Measurements from ENCODE around the gene EEFSEC.

Gene EEFSEC

GRCh38 chr3:128285042-128285966 lies 132.0 kb downstream of the EEFSEC start:
- no peak for DNase-seq (ENCODE audit: low read depth in 1 of 2, low spot score in 1 of 2)

- no peak for DNase-seq (ENCODE audit: low read depth in 1 of 2, low spot score in 1 of 2)
Measured at GRCh38 chr3:128285967-128286321, 132.7 kb downstream of the EEFSEC start.

- no peak for DNase-seq (ENCODE audit: low read depth in 1 of 2, low spot score in 1 of 2)
Measured at GRCh38 chr3:128286691-128287090, 133.4 kb downstream of the EEFSEC start.

- no peak for DNase-seq (ENCODE audit: low read depth in 1 of 2, low spot score in 1 of 2)
Measured at GRCh38 chr3:128287216-128287615, 133.9 kb downstream of the EEFSEC start.

GRCh38 chr3:128289534-128289933 lies 136.3 kb downstream of the EEFSEC start:
- no peak for DNase-seq (ENCODE audit: low read depth in 1 of 2, low spot score in 1 of 2)

GRCh38 chr3:128290484-128290883 lies 137.2 kb downstream of the EEFSEC start:
- DNase-seq (ENCODE audit: low read depth in 1 of 2, low spot score in 1 of 2): no peak

GRCh38 chr3:128293930-128294329 lies 140.6 kb downstream of the EEFSEC start:
- no peak for DNase-seq (ENCODE audit: low read depth in 1 of 2, low spot score in 1 of 2)

- no peak for DNase-seq (ENCODE audit: low read depth in 1 of 2, low spot score in 1 of 2)
Measured at GRCh38 chr3:128294999-128295468, 141.8 kb downstream of the EEFSEC start.

GRCh38 chr3:128296469-128297251 lies 143.4 kb downstream of the EEFSEC start:
- DNase-seq (ENCODE audit: low read depth in 1 of 2, low spot score in 1 of 2): no peak

- no peak for DNase-seq (ENCODE audit: low read depth in 1 of 2, low spot score in 1 of 2)
Measured at GRCh38 chr3:128297401-128298138, 144.3 kb downstream of the EEFSEC start.

GRCh38 chr3:128301186-128302023 lies 148.1 kb downstream of the EEFSEC start:
- DNase-seq (ENCODE audit: low read depth in 1 of 2, low spot score in 1 of 2): no peak

GRCh38 chr3:128306481-128306880 lies 153.2 kb downstream of the EEFSEC start:
- no peak for DNase-seq (ENCODE audit: low read depth in 1 of 2, low spot score in 1 of 2)

- DNase-seq (ENCODE audit: low read depth in 1 of 2, low spot score in 1 of 2): no peak
Measured at GRCh38 chr3:128307029-128307633, 153.8 kb downstream of the EEFSEC start.

GRCh38 chr3:128307781-128308469 lies 154.6 kb downstream of the EEFSEC start:
- DNase-seq (ENCODE audit: low read depth in 1 of 2, low spot score in 1 of 2): no peak

- no peak for DNase-seq (ENCODE audit: low read depth in 1 of 2, low spot score in 1 of 2)
Measured at GRCh38 chr3:128309026-128309425, 155.7 kb downstream of the EEFSEC start.

- no peak for DNase-seq (ENCODE audit: low read depth in 1 of 2, low spot score in 1 of 2)
Measured at GRCh38 chr3:128310286-128311058, 157.2 kb downstream of the EEFSEC start.

GRCh38 chr3:128311441-128311844 lies 158.2 kb downstream of the EEFSEC start:
- DNase-seq (ENCODE audit: low read depth in 1 of 2, low spot score in 1 of 2): no peak

GRCh38 chr3:128312271-128312670 lies 159.0 kb downstream of the EEFSEC start:
- DNase-seq (ENCODE audit: low read depth in 1 of 2, low spot score in 1 of 2): no peak
